Gastrocnemius medialis (tissue), 4 donors: ENCODE measurements around the gene ZNF362. TPM values are rescaled to one million over a fixed set of nuclear protein-coding genes. Genes with fewer than 3 reads are reported as not detected.

Experiments
- ATAC-seq, 2 donors: fragments of 150-250 bp; one replicate each; pipeline ENCODE4 v1.9.1; 2016
- DNase-seq, 2 donors: peaks; one replicate each; pipeline ENCODE4 v3.0.0-alpha.2; 2019
- H3K27ac ChIP-seq, 4 donors: fragments of 200-600 bp; sonication (generic); 1 replicate in 1 of 4; 2 replicates in 3 of 4; pipeline ENCODE4 v1.5.1; 2016 to 2018; ENCODE audit warnings: mild to moderate bottlenecking in 2 of 4, moderate library complexity in 1 of 4
- H3K27me3 ChIP-seq, 3 donors: fragments of 200-600 bp; sonication (generic) in 2 of 3; 1 replicate in 1 of 3; 2 replicates in 2 of 3; pipeline versions ENCODE4 v1.5.1 to v1.6.0; 2016 to 2019; ENCODE audit warnings: mild to moderate bottlenecking in 1 of 3, moderate library complexity in 1 of 3
- H3K36me3 ChIP-seq, 2 donors: fragments of 200-600 bp; sonication (generic) in 1 of 2; one replicate each; pipeline ENCODE4 v1.5.1; 2017 to 2018
- H3K4me1 ChIP-seq, 2 donors: fragments of 200-600 bp; sonication (generic) in 1 of 2; one replicate each; pipeline ENCODE4 v1.5.1; 2016 to 2017; ENCODE audit warnings: mild to moderate bottlenecking in 2 of 2
- H3K4me3 ChIP-seq, 4 donors: fragments of 200-600 bp; sonication (generic) in 3 of 4; 1 replicate in 1 of 4; 2 replicates in 3 of 4; pipeline ENCODE4 v1.5.1; 2016 to 2019; ENCODE audit warnings: mild to moderate bottlenecking in 2 of 4
- H3K9me3 ChIP-seq, 3 donors: fragments of 200-600 bp; sonication (generic) in 2 of 3; 1 replicate in 1 of 3; 2 replicates in 2 of 3; pipeline ENCODE4 v1.5.1; 2016 to 2019
- POLR2A ChIP-seq, 2 donors: fragments of 450-650 bp; IDR thresholded peaks; one replicate each; pipeline ENCODE4 v1.6.1; 2017; ENCODE audit warnings: antibody characterized with exemption in 2 of 2, mild to moderate bottlenecking in 2 of 2, moderate library complexity in 2 of 2
- in situ Hi-C, 4 donors: fragments of 200-750 bp; cut with MboI; loops; one replicate each; pipeline versions ENCODE4 v1.15.0 to v1.8.0; 2017; ENCODE audit warnings: low sequenced_read_pairs in 4 of 4
- intact Hi-C: fragments of 100-400 bp; cut with DNase I; formaldehyde crosslinking; loops from one replicate; pipeline ENCODE4 v1.15.1; 2023; ENCODE audit warnings: low total_unique reads
- total RNA-seq, 4 donors: library from RNA; depleted of rRNA; stranded (reverse); fragments of >200 nt; gene quantifications; one replicate each; pipeline versions ENCODE4 v1.1.0 to v1.2.3, GENCODE V29; 2016
- TF ChIP-seq, protein P1 (sequence below), 5 experiments: fragments of 450-650 bp in 3 of 5; fragments of 200-600 bp in 2 of 5; sonication (generic) in 2 of 5; IDR thresholded peaks in 4 of 5; conservative IDR thresholded peaks in 1 of 5; 1 replicate in 4 of 5; 2 replicates in 1 of 5; pipeline ENCODE4 v1.5.1; 2016 to 2019; ENCODE audit warnings: antibody characterized with exemption in 5 of 5, mild to moderate bottlenecking in 3 of 5, moderate library complexity in 3 of 5

Gene ZNF362
- total RNA-seq, 4 donors from 2014 or later = 6.4 to 19.2 (median 17.7) TPM

DNA sequence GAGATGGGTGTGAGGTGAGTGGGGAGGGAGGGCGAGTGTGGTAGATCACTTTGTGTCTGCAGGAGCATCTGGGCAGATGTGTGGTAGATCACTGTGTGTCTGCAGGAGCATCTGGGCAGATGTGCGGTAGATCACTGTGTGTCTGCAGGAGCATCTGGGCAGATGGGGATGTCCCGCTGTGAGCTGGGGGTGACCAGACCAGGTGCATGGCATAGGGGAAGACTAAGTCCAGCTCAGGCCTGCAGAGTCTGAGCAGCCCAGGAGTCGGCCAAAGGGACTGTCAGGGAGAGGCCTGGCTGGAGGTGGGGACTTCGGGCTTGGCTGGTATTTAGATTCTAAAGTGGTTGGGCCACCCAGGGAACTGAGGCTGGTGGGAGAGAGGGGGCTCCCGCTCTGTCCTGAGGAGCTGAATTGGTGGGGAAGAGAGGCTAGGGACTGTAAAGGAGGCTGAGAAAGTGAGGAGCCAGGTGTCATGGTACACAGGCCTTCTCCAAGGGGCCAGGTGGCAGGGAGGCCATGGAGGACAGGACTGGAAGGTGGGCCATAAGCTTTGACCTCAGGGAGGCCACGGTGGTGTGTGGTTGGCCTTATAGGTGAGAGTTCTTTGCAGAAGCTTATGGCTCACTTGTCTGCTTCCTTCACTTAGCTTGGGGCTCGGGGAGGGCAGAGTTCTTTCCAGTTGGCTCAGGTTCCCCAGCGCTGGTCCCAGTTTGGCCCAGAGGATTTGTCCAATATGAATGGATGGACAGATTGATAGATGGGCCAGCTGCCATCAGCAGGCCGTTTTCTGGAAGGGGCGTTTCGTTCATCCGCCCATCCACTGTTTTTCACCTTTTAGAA, 15.6 kb downstream of the ZNF362 start:
- TF ChIP-seq, protein P1, sequence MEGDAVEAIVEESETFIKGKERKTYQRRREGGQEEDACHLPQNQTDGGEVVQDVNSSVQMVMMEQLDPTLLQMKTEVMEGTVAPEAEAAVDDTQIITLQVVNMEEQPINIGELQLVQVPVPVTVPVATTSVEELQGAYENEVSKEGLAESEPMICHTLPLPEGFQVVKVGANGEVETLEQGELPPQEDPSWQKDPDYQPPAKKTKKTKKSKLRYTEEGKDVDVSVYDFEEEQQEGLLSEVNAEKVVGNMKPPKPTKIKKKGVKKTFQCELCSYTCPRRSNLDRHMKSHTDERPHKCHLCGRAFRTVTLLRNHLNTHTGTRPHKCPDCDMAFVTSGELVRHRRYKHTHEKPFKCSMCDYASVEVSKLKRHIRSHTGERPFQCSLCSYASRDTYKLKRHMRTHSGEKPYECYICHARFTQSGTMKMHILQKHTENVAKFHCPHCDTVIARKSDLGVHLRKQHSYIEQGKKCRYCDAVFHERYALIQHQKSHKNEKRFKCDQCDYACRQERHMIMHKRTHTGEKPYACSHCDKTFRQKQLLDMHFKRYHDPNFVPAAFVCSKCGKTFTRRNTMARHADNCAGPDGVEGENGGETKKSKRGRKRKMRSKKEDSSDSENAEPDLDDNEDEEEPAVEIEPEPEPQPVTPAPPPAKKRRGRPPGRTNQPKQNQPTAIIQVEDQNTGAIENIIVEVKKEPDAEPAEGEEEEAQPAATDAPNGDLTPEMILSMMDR (IDR thresholded peaks at IDR 0.05 in 4 of 5, conservative IDR thresholded peaks at IDR 0.05 in 1 of 5) = no peak
- no peak for TF ChIP-seq POLR2A (IDR thresholded peaks at IDR 0.05)
- intact Hi-C loops = no loop called here
- peaks cover 0 to 3% of the 10 kb centered on the region in 2 donors for H3K4me1 ChIP-seq
- no peak overlapping the region for H3K4me3 ChIP-seq
- DNase-seq = no peak
- no peaks in the 10 kb centered on the region for H3K27me3 ChIP-seq
- no peak overlapping the region for H3K27ac ChIP-seq
- H3K9me3 ChIP-seq = no peaks in the 10 kb centered on the region
- in situ Hi-C loops = no loop called here
- no peak for ATAC-seq
- H3K36me3 ChIP-seq = peaks cover 0 to 4% of the 10 kb centered on the region in 2 donors

DNA sequence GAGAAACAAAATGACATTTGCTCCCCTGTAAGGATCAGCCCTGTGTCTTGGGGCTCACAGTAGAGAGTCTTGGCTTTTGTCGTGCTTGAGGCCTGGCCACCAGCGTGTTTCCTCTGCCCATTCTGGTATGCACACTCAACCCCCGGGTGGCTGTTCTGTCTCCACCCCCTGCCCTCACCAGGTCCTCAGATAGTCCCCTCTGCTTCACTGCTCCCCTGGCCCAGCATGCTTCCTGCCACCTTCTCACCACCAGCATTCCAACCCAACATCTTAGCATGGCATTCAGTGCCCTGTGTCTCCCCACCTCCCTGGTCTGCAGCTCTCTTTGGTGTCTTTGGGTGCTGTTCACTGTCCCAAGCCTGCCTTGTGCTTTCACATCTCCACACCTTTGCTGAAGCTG, 16.2 kb downstream of the ZNF362 start:
- no peaks in the 10 kb centered on the region for H3K9me3 ChIP-seq
- no peaks in the 10 kb centered on the region for H3K27me3 ChIP-seq
- no peak for TF ChIP-seq POLR2A (IDR thresholded peaks at IDR 0.05)
- TF ChIP-seq, protein P1 (IDR thresholded peaks at IDR 0.05 in 4 of 5, conservative IDR thresholded peaks at IDR 0.05 in 1 of 5) = no peak
- in situ Hi-C loops = no loop called here
- DNase-seq (no peak), ATAC-seq (no peak)
- H3K4me1 ChIP-seq = peaks cover 0 to 3% of the 10 kb centered on the region in 2 donors
- intact Hi-C loops = no loop called here
- no peak overlapping the region for H3K4me3 ChIP-seq
- H3K27ac ChIP-seq = no peak overlapping the region
- H3K36me3 ChIP-seq = peaks cover 0 to 10% of the 10 kb centered on the region in 2 donors

DNA sequence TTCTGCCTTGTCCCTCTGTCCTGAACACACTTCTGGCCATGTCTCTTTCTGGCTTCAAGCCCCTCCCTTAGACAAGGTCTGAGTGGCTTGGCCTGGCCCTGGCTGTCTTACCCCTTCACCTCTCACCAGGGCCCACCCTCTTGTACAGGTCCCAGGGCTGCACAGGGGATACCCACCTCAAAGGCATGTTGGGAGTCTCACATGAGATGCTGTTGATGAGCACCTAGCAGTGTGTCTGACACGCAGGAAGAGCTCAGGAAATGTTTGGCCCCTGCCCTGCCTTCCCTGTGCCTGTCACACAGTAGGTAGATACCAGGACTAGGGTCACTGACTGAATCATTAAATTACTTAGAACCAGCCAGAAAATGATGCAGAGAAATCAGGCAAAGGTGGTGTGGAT, 16.6 kb downstream of the ZNF362 start:
- intact Hi-C loops = no loop called here
- no peak overlapping the region for H3K27ac ChIP-seq
- TF ChIP-seq, protein P1 (IDR thresholded peaks at IDR 0.05 in 4 of 5, conservative IDR thresholded peaks at IDR 0.05 in 1 of 5) = no peak
- TF ChIP-seq POLR2A (IDR thresholded peaks at IDR 0.05) = no peak

DNA sequence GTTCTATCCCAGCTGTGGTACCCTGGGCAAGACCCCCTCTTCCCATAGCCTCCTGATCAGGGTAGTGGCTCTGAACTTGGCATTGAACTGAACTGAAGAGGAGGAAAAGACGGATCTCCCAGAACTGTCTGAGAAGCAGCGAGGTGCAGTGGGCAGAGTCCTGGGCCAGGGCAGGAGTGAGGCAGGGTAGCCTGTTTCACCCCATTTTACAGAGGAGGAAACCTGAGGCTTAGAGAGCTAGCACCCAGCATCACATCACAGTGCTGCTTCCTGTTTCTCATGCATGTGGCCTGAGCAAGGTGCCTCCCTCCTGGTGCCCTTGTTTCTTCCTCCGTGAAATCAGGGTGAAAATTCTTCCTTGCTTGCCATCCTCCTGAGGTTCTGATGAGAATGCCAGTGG, 17.1 kb downstream of the ZNF362 start:
- Histone ChIP-seq H3K4me3 (no peak overlapping the region), H3K27ac (no peak overlapping the region), H3K27me3 (no peaks in the 10 kb centered on the region), H3K4me1 (peaks cover 0 to 3% of the 10 kb centered on the region in 2 donors), H3K9me3 (no peaks in the 10 kb centered on the region), H3K36me3 (peaks cover 0 to 16% of the 10 kb centered on the region in 2 donors)
- in situ Hi-C loops (no loop called here), intact Hi-C loops (no loop called here)
- ATAC-seq (no peak), DNase-seq (no peak)
- TF ChIP-seq, protein P1 (IDR thresholded peaks at IDR 0.05 in 4 of 5, conservative IDR thresholded peaks at IDR 0.05 in 1 of 5) = no peak
- no peak for TF ChIP-seq POLR2A (IDR thresholded peaks at IDR 0.05)

More for the DNA sequence above, 16.6 kb downstream of the ZNF362 start:
- H3K4me1 ChIP-seq = peaks cover 0 to 3% of the 10 kb centered on the region in 2 donors
- H3K4me3 ChIP-seq = no peak overlapping the region
- no peak for ATAC-seq
- no peak for DNase-seq
- H3K36me3 ChIP-seq = peaks cover 0 to 14% of the 10 kb centered on the region in 2 donors
- no peaks in the 10 kb centered on the region for H3K27me3 ChIP-seq
- in situ Hi-C loops = no loop called here
- no peaks in the 10 kb centered on the region for H3K9me3 ChIP-seq
